GM21723 (cell line): Measurements from ENCODE around the gene RBL1.
"Not testable (repeated sequence)": the region's sequence is repeated elsewhere in the genome, so short reads cannot be mapped to it uniquely, and the experiment has no call there.

ENCODE experiments used
- ATAC-seq: cut with Tn5 transposase; IDR thresholded peaks from one replicate; pipeline ENCODE4 v1.9.1; 2021; ENCODE audit warnings: mild to moderate bottlenecking, moderate library complexity; ENCODE audit not compliant: unreplicated experiment

RBL1 gene

DNA sequence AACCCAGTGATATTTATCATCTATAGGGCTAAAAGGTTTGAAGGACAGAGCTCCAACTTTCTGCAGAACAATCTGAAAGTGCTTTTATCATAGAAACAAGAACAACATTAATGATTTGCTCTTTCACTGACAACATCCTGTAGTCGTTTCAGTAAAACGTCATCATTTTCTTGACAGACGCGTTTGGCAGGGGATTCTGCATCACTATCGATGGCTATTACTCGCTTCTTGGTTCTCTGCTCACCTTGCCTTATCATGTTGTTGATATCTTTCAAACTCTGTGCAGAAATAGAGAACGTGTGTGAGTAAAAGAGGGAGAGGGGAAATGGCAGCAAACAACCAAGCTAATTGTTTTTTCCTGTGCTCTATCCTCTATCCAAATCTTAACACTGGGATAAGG is 97.1 kb downstream of the RBL1 start:
- no peak for ATAC-seq

DNA sequence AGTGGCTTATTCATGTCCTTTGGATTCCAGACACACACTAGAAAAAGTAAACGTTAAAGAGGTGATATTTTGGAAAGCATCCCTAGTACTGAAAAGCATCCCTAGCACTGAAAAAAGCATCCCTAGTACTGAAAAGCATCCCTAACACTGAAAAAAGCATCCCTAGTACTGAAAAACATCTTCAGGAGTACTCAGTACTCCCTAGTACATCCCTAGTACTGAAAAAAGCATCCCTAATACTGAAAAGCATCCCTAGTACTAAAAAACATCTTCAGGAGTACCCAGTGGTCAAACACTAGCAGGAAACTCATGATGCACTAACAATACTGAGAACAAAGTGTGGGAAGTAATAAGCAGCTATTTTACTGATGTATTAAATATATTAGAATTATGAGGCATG is 98.7 kb downstream of the RBL1 start:
- no peak for ATAC-seq

GRCh38 chr20:36994221-36994620 is 101.6 kb downstream of the RBL1 start:
- not testable (repeated sequence) for ATAC-seq

DNA sequence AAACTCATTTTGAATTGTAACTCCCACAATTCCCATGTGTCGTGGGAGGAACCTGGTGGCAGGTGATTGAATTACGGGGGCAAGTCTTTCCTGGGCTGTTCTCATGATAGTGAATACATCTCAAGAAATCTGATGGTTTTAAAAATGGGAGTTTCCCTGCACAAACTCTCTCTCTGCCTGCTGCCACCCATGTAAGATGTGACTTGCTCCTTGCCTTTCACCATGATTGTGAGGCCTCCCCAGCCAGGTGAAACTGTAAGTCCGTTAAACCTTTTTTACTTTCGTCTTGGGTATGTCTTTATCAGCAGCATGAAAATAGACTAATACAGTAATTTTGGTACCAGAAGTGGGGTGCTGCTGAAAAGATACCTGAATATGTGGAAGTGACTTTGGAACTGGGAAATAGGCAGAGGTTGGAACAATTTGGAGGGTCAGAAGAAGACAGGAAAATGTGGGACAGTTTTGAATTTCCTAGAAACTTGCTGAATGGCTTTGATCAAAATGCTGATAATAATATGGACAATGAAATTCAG is 102.9 kb downstream of the RBL1 start:
- no peak for ATAC-seq

DNA sequence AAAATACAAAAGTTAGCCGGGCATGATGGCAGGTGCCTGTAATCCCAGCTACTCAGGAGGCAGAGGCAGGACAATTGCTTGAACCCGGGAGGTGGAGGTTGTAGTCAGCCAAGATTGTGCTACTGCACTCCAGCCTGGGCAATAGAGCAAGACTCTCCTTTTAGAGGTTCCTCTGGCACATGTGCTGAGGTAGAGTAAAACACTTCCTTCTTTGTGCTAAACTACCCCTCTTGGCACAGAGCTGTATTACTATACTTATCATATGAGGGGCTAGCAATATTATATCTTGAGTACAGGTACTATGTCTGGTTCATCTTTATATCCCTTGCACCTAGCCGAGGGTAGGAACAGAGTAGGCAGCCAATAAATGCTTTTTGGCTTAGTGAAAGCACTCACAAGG is 104.1 kb downstream of the RBL1 start:
- ATAC-seq: no peak

- ATAC-seq: no peak
Observed at GRCh38 chr20:36989797-36990196, 106.0 kb downstream of the RBL1 start.

- ATAC-seq: no peak
Observed at GRCh38 chr20:36988494-36988966, 107.3 kb downstream of the RBL1 start.

GRCh38 chr20:36984257-36984638 is 111.5 kb downstream of the RBL1 start:
- ATAC-seq: no peak

DNA sequence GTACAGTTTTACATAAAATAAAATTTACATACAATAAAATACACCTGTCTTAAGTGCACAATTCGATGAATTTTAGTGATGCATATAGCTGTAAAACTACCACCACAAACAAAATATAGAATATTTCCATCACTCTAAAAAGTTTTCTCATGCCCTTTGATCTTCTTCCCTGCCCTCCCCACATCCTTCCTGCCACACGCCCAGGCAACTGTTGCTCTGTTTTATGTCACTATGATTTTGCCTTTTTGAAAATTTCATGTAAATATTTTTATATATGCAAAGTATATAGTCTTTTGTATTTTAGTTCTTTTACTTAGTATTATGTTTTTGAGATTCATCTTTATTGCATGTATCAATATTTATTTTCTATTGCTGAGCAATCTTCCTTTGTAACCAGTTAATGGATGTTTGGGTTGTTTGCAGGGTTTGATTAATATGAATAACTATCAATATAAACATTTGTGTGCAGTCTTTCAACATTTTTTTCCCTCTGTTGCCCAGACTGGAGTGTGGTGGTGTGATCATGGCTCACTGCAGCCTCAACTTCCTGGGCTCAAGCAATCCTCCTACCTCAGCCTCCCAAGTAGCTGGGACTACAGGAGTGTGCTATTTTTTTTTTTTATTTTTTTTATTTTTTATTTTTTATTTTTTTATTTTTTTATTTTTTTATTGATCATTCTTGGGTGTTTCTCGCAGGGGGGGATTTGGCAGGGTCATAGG is 120.5 kb downstream of the RBL1 start:
- ATAC-seq: no peak

- no peak for ATAC-seq
Observed at GRCh38 chr20:36974660-36975059, 121.1 kb downstream of the RBL1 start.

DNA sequence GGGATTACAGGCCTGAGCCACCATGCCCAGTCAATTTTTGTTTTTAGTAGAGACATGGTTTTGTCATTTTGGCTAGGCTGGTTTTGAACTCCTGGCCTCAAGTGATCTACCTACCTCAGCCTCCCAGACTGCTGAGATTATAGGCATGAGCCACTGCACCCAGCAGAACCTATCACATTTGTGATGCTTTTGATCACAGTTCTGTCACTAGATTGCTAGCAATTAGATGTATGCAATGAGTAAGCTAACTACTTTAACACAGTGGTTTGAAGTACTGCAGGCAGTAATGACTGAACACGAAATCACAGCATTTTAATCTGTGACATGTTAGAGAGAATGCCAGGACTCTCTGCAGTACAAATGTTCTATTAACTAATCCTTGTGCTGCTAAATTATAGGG is 124.7 kb downstream of the RBL1 start:
- ATAC-seq: no peak

- no peak for ATAC-seq
Observed at GRCh38 chr20:36969478-36970186, 126.2 kb downstream of the RBL1 start.

GRCh38 chr20:36969051-36969450 is 126.7 kb downstream of the RBL1 start:
- no peak for ATAC-seq

- ATAC-seq: no peak
Observed at GRCh38 chr20:36967636-36968035, 128.2 kb downstream of the RBL1 start.

GRCh38 chr20:36966965-36967364 is 128.8 kb downstream of the RBL1 start:
- ATAC-seq: not testable (repeated sequence)

DNA sequence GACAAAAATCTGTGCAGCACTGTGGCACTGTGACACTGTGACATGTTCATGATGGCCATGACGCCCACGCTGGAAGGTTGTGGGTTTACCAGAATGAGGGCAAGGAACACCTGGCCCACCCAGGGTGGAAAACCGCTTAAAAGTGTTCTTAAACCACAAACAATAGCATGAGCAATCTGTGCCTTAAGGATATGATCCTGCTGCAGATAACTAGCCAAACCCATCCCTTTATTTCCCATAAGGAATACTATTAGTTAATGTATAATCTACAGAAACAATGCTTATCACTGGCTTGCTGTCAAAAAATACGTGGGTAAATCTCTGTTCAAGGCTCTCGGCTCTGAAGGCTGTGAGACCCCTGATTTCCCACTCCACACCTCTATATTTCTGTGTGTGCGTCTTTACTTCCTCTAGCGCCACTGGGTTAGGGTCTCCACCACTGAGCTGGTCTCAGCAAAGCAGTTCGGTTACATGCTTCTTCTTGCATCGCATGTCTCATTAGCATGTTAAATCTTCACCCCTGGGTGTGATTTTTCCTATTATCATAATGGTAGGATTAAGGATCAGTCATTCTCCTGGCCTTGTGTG is 133.3 kb downstream of the RBL1 start:
- ATAC-seq: not testable (repeated sequence)

DNA sequence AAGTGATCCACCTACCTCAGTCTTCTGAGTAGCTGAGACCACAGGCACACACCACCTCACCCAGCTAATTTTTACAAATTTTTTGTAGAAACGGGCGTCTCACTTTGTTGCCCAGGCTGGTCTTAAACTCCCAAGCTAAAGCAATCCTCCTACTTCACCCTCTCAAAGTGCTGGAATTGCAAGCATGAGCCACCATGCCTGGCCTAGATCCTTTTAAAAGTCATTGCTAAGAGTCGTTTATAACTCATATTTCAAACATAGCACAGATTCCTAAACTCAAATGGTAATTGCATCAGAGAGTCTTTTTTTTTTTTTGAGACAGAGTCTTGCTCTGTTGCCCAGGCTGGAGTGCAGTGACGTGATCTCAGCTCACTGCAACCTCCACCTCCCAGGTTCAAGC is 136.6 kb downstream of the RBL1 start:
- no peak for ATAC-seq

DNA sequence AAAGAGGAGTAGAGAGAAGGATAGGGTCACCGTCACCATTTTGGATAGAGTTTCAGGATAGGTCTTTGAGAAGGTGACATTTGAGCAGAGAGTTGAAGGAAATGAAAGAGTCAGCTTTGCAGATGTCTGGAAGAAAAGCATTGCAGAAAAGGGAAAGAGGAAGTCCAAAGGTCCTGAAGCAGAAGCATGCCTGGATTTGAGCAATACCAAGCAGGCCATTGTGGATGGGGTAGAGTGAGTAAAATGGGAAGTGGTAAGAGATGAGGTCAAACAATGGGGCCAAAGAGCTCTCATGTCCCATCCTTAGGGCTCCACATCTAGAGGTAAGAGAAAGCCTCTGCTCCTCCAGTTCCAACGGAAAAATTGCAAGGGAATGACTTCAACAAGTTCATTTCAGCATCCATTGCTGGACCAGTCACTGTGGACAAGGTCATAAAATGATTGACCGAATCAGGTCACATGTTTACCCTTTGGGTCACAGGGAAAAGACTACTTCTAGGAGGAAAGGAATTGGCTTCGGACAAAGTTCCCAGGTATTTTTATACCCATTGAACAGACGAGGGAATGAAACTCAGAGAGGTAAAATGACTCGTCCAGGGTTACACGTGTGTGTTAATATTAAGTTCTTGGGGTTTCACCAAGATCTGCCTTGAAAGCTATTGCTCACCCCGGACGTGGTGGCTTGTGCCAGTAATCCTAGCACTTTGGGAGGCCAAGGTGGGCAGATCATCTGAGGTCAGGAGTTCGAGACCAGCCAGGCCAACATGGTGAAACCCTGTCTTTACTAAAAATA is 137.7 kb downstream of the RBL1 start:
- ATAC-seq: no peak

- ATAC-seq: no peak
Observed at GRCh38 chr20:36956674-36957073, 139.1 kb downstream of the RBL1 start.

DNA sequence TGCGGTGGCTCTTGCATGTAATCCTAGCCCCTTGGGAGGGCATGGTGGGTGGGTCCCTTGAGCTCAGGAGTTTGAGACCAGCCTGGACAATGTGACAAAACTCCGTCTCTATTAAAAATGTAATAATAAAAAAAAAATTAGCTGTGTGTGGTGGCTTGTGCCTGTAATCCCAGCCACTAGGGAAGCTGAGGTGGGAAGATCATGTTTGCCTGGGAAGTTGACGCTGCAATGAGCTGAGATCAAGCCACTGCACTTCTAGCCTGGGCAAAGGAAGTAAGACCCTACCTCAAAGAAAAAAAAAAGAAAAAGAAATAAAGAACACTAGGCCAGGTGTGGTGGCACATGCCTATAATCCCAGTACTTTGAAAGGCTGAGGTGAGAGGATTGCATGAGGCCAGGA is 139.8 kb downstream of the RBL1 start:
- ATAC-seq: no peak
